ENCODE measurements around the gene COMP.

Gene COMP

GRCh38 chr19:18743784-18744418 lies 47.2 kb downstream of the COMP start:
- H3K9me3 ChIP-seq (ENCODE audit: low read depth, low read length): no peaks in the 10 kb centered on the region
- H3K4me3 ChIP-seq: no peak overlapping the region
- no peak overlapping the region for H3K9ac ChIP-seq (ENCODE audit: insufficient read length)
- no peak for TF ChIP-seq EZH2 (IDR thresholded peaks at IDR 0.05)
- no peak for TF ChIP-seq POLR2AphosphoS5 (IDR thresholded peaks at IDR 0.05; ENCODE audit: borderline replicate concordance, low read depth, low read length)
- no peak for TF ChIP-seq FOXP2 (optimal IDR thresholded peaks at IDR 0.05; ENCODE audit: control extremely low read depth, extremely low read length, insufficient read depth)
- no peak overlapping the region for H3K27ac ChIP-seq
- no peak for DNase-seq (ENCODE audit: low read depth, low spot score)
- no peaks in the 10 kb centered on the region for H3K36me3 ChIP-seq (ENCODE audit: insufficient read depth, low read length)

GRCh38 chr19:18742838-18743783 lies 48.0 kb downstream of the COMP start:
- no peaks in the 10 kb centered on the region for H3K9me3 ChIP-seq (ENCODE audit: low read depth, low read length)
- TF ChIP-seq FOXP2 (optimal IDR thresholded peaks at IDR 0.05; ENCODE audit: control extremely low read depth, extremely low read length, insufficient read depth): no peak
- TF ChIP-seq EZH2 (IDR thresholded peaks at IDR 0.05): no peak
- TF ChIP-seq POLR2AphosphoS5 (IDR thresholded peaks at IDR 0.05; ENCODE audit: borderline replicate concordance, low read depth, low read length): no peak
- no peak overlapping the region for H3K9ac ChIP-seq (ENCODE audit: insufficient read length)
- DNase-seq (ENCODE audit: low read depth, low spot score): no peak
- H3K4me3 ChIP-seq: no peak overlapping the region
- H3K27ac ChIP-seq: no peak overlapping the region
- H3K36me3 ChIP-seq (ENCODE audit: insufficient read depth, low read length): no peaks in the 10 kb centered on the region

GRCh38 chr19:18742324-18742723 lies 48.8 kb downstream of the COMP start:
- Histone ChIP-seq H3K4me3 (no peak overlapping the region), H3K27ac (no peak overlapping the region), H3K36me3 (ENCODE audit: insufficient read depth, low read length) (no peaks in the 10 kb centered on the region), H3K9ac (ENCODE audit: insufficient read length) (no peak overlapping the region), H3K9me3 (ENCODE audit: low read depth, low read length) (no peaks in the 10 kb centered on the region)
- DNase-seq (ENCODE audit: low read depth, low spot score): no peak
- TF ChIP-seq POLR2AphosphoS5 (IDR thresholded peaks at IDR 0.05; ENCODE audit: borderline replicate concordance, low read depth, low read length) (no peak), FOXP2 (optimal IDR thresholded peaks at IDR 0.05; ENCODE audit: control extremely low read depth, extremely low read length, insufficient read depth) (no peak), EZH2 (IDR thresholded peaks at IDR 0.05) (no peak)

- TF ChIP-seq POLR2AphosphoS5 (IDR thresholded peaks at IDR 0.05; ENCODE audit: borderline replicate concordance, low read depth, low read length): no peak
- no peak for TF ChIP-seq EZH2 (IDR thresholded peaks at IDR 0.05)
- TF ChIP-seq FOXP2 (optimal IDR thresholded peaks at IDR 0.05; ENCODE audit: control extremely low read depth, extremely low read length, insufficient read depth): no peak
- Histone ChIP-seq H3K9ac (ENCODE audit: insufficient read length) (no peak overlapping the region), H3K36me3 (ENCODE audit: insufficient read depth, low read length) (no peaks in the 10 kb centered on the region), H3K9me3 (ENCODE audit: low read depth, low read length) (no peaks in the 10 kb centered on the region), H3K27ac (no peak overlapping the region), H3K4me3 (no peak overlapping the region)
- no peak for DNase-seq (ENCODE audit: low read depth, low spot score)
Measured at GRCh38 chr19:18741124-18742121, 49.7 kb downstream of the COMP start.

- no peak for DNase-seq (ENCODE audit: low read depth, low spot score)
- Histone ChIP-seq H3K36me3 (ENCODE audit: insufficient read depth, low read length) (no peaks in the 10 kb centered on the region), H3K27ac (no peak overlapping the region), H3K9me3 (ENCODE audit: low read depth, low read length) (no peaks in the 10 kb centered on the region), H3K9ac (ENCODE audit: insufficient read length) (no peak overlapping the region), H3K4me3 (no peak overlapping the region)
- TF ChIP-seq EZH2 (IDR thresholded peaks at IDR 0.05): no peak
- no peak for TF ChIP-seq FOXP2 (optimal IDR thresholded peaks at IDR 0.05; ENCODE audit: control extremely low read depth, extremely low read length, insufficient read depth)
- TF ChIP-seq POLR2AphosphoS5 (IDR thresholded peaks at IDR 0.05; ENCODE audit: borderline replicate concordance, low read depth, low read length): no peak
Measured at GRCh38 chr19:18738961-18739690, 52.0 kb downstream of the COMP start.

- no peak for TF ChIP-seq FOXP2 (optimal IDR thresholded peaks at IDR 0.05; ENCODE audit: control extremely low read depth, extremely low read length, insufficient read depth)
- no peak for TF ChIP-seq EZH2 (IDR thresholded peaks at IDR 0.05)
- TF ChIP-seq POLR2AphosphoS5 (IDR thresholded peaks at IDR 0.05; ENCODE audit: borderline replicate concordance, low read depth, low read length): no peak
- no peaks in the 10 kb centered on the region for H3K9me3 ChIP-seq (ENCODE audit: low read depth, low read length)
- H3K36me3 ChIP-seq (ENCODE audit: insufficient read depth, low read length): no peaks in the 10 kb centered on the region
- H3K27ac ChIP-seq: no peak overlapping the region
- no peak overlapping the region for H3K9ac ChIP-seq (ENCODE audit: insufficient read length)
- no peak for DNase-seq (ENCODE audit: low read depth, low spot score)
- no peak overlapping the region for H3K4me3 ChIP-seq
Measured at GRCh38 chr19:18737954-18738351, 53.2 kb downstream of the COMP start.

- no peak for TF ChIP-seq EZH2 (IDR thresholded peaks at IDR 0.05)
- TF ChIP-seq FOXP2 (optimal IDR thresholded peaks at IDR 0.05; ENCODE audit: control extremely low read depth, extremely low read length, insufficient read depth): no peak
- TF ChIP-seq POLR2AphosphoS5 (IDR thresholded peaks at IDR 0.05; ENCODE audit: borderline replicate concordance, low read depth, low read length): no peak
- H3K36me3 ChIP-seq (ENCODE audit: insufficient read depth, low read length): no peaks in the 10 kb centered on the region
- no peak for DNase-seq (ENCODE audit: low read depth, low spot score)
- H3K9ac ChIP-seq (ENCODE audit: insufficient read length): no peak overlapping the region
- no peak overlapping the region for H3K27ac ChIP-seq
- no peak overlapping the region for H3K4me3 ChIP-seq
- H3K9me3 ChIP-seq (ENCODE audit: low read depth, low read length): no peaks in the 10 kb centered on the region
Measured at GRCh38 chr19:18737337-18737953, 53.7 kb downstream of the COMP start.

Data from SK-N-MC (cell line).